ENCODE data around the gene CCDC192. TPM values are rescaled to one million over a fixed set of nuclear protein-coding genes. Genes with fewer than 3 reads are reported as not detected.

Gene CCDC192
- total RNA-seq, 1 experiment from 2014 or later = not detected

GRCh38 chr5:127988146-127988760 is 285.1 kb downstream of the CCDC192 start:
- peak; percentile 90 to 96 for DNase-seq (ENCODE audit: low read depth in 1 of 2, low spot score in 2 of 2)
- no peak overlapping the region for H3K4me3 ChIP-seq
- H3K27me3 ChIP-seq (replicated peaks) = no peaks in the 10 kb centered on the region
- no peaks in the 10 kb centered on the region for H3K36me3 ChIP-seq
- H3K9me3 ChIP-seq (replicated peaks) = no peaks in the 10 kb centered on the region
- peak overlapping the region; percentile 53 for H3K27ac ChIP-seq
- H3K4me1 ChIP-seq (replicated peaks) = peaks cover 22% of the 10 kb centered on the region

Other genes starting within 250 kb of the CCDC192 start
- gene PRRC1, start 185.8 kb upstream of the CCDC192 start, total RNA-seq (2014; rRNA removed; shearing (Covaris generic)) = 63.3 and 73.9 TPM in 2 replicates
- not detected in 2 replicates for gene CTXN3, start 54.3 kb upstream of the CCDC192 start, total RNA-seq (2014; rRNA removed; shearing (Covaris generic))

Measured in SJSA1 (cell line).